ENCODE results near the gene CRYBB1. TPM values are rescaled to one million over a fixed set of nuclear protein-coding genes. Genes with fewer than 3 reads are reported as not detected.

Gene CRYBB1
- not detected in 2 replicates for total RNA-seq (2014; rRNA removed; shearing (Covaris generic))

DNA sequence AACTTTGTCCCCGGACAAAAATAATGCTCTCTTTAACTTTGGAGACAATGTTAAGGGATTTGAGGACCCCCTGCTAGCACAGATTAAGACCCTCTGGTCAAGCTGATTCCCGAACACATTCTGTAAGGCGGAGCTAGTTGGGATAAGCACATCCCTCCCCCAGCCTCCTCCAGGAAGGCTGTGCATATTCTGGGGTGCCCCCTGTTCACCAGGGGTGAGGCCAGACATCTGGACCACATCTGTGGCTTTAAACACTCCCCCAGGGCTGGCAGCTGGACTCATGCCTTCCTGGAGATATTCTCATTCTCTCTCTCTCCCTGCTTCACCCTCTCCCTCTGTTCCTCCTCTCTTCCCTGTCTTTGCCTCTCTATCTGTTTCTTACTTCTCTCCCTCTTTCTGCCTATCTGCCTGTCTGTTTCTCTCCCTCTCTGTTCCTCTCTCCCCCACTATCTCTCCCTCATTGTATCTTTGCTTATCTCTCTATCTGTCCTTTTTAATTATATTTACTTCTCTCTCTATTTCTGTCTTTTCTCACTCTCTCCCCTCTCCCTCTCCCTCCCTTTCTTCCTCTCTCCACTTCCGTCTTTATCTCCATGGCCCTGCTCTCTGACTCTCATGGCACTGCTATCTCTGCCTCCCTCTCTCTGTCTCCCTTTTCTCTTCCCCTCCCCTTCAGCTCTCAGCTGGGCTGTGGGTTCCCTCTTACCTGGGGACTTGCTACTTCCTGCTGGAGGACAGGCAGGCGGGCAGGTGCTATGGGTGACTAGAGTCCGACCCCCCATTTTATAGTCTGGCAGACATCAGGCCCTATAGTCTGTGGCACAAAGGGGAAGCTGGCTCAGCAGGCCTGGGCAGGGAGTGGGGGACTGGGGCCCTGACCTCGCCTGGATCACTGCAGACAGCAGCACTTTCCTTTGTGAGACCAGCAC, at the start of gene CRYBB1:
Gene CRYBB1, minus strand, starts transcription at position 757 of the 929 bp plus-strand sequence. CDS start 1,708 bp downstream, outside the sequence.
- no peaks in the 10 kb centered on the region for H3K27me3 ChIP-seq (replicated peaks)
- H3K36me3 ChIP-seq, result no peaks in the 10 kb centered on the region
- no peak within 1 kb of the TSS for H3K4me3 ChIP-seq
- no peaks in the 10 kb centered on the region for H3K4me1 ChIP-seq (replicated peaks)
- H3K9me3 ChIP-seq (replicated peaks), result no peaks in the 10 kb centered on the region
- H3K27ac ChIP-seq, result no peak within 1 kb of the TSS
- DNase-seq (ENCODE audit: low read depth in 1 of 2, low spot score in 2 of 2), result no peak

GRCh38 chr22:26667140-26667539, 49.3 kb upstream of the CRYBB1 start:
- Histone ChIP-seq H3K4me3 (no peak overlapping the region), H3K4me1 (replicated peaks) (peaks cover 15% of the 10 kb centered on the region)

DNA sequence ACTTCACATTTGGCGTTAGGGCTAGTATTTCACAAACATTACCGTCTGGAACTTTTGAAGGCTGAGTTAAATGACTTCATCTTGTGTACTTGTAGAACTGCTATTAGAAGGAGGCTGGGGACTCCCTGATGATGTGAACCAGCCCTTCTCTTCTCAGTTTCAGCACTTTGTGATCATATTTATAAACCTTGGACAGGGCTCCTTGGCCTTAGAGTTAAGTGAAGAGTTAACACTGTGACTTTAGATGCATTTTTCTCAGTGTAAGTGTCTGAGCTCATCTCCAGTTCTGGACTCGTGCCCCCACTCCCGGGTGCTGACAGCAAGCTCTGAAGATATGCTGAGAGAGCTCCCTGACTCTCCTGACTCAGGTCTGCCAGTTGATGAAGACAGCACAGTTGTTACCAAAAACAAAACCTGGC, 48.0 kb upstream of the CRYBB1 start:
- H3K36me3 ChIP-seq, result no peaks in the 10 kb centered on the region
- no peaks in the 10 kb centered on the region for H3K27me3 ChIP-seq (replicated peaks)
- peaks cover 17% of the 10 kb centered on the region for H3K4me1 ChIP-seq (replicated peaks)
- H3K9me3 ChIP-seq (replicated peaks), result no peaks in the 10 kb centered on the region
- no peak for DNase-seq (ENCODE audit: low read depth in 1 of 2, low spot score in 2 of 2)
- no peak overlapping the region for H3K27ac ChIP-seq
- H3K4me3 ChIP-seq, result no peak overlapping the region

More at GRCh38 chr22:26667140-26667539, 49.3 kb upstream of the CRYBB1 start:
- Histone ChIP-seq H3K27me3 (replicated peaks) (no peaks in the 10 kb centered on the region), H3K36me3 (no peaks in the 10 kb centered on the region), H3K9me3 (replicated peaks) (no peaks in the 10 kb centered on the region), H3K27ac (no peak overlapping the region)
- DNase-seq (ENCODE audit: low read depth in 1 of 2, low spot score in 2 of 2), result no peak

- Histone ChIP-seq H3K4me3 (no peak overlapping the region), H3K27me3 (replicated peaks) (peaks cover 4% of the 10 kb centered on the region), H3K4me1 (replicated peaks) (peaks cover 27% of the 10 kb centered on the region), H3K36me3 (no peaks in the 10 kb centered on the region), H3K27ac (no peak overlapping the region), H3K9me3 (replicated peaks) (no peaks in the 10 kb centered on the region)
- DNase-seq (ENCODE audit: low read depth in 1 of 2, low spot score in 2 of 2), result no peak
These were observed 45.6 kb upstream of the CRYBB1 start for GRCh38 chr22:26663374-26663923.

GRCh38 chr22:26662160-26662559, 44.3 kb upstream of the CRYBB1 start:
- Histone ChIP-seq H3K4me3 (no peak overlapping the region), H3K4me1 (replicated peaks) (peaks cover 34% of the 10 kb centered on the region), H3K27ac (no peak overlapping the region)

DNA sequence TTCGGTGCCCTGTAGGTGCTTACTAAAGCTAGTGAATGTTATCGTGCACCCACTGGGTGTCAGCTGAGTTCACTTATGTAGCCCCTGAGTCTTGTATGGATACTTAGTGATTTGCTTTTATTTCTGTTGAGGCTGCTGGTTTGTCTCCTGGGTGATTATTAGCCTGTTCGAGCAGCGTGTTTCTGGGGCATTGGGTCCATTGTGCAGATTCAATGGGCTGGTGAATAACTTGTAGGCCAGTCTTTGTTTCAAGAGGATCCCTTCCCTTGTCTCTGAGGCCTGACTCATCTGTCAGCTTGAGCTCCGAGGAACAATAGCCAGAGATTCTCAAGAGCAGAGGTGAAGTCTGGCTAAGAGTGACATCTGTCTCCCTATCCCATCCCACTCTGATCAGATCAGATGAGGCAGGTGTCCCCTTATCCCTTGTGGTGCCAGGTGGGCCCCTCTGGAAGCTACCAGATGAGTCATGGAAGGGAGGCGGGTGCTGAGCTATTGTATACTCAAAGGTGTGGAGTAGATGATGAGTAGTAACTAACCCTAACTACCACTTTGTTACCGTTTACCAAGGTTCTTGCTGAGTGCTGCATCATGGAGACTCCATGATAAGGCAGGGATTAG, 43.2 kb upstream of the CRYBB1 start:
- H3K4me1 ChIP-seq (replicated peaks), result peaks cover 36% of the 10 kb centered on the region
- no peaks in the 10 kb centered on the region for H3K9me3 ChIP-seq (replicated peaks)
- no peak overlapping the region for H3K4me3 ChIP-seq
- H3K27ac ChIP-seq, result no peak overlapping the region
- no peak for DNase-seq (ENCODE audit: low read depth in 1 of 2, low spot score in 2 of 2)
- no peaks in the 10 kb centered on the region for H3K36me3 ChIP-seq
- peaks cover 24% of the 10 kb centered on the region for H3K27me3 ChIP-seq (replicated peaks)

More at GRCh38 chr22:26662160-26662559, 44.3 kb upstream of the CRYBB1 start:
- no peak for DNase-seq (ENCODE audit: low read depth in 1 of 2, low spot score in 2 of 2)
- no peaks in the 10 kb centered on the region for H3K9me3 ChIP-seq (replicated peaks)
- H3K27me3 ChIP-seq (replicated peaks), result peaks cover 15% of the 10 kb centered on the region
- H3K36me3 ChIP-seq, result no peaks in the 10 kb centered on the region

DNA sequence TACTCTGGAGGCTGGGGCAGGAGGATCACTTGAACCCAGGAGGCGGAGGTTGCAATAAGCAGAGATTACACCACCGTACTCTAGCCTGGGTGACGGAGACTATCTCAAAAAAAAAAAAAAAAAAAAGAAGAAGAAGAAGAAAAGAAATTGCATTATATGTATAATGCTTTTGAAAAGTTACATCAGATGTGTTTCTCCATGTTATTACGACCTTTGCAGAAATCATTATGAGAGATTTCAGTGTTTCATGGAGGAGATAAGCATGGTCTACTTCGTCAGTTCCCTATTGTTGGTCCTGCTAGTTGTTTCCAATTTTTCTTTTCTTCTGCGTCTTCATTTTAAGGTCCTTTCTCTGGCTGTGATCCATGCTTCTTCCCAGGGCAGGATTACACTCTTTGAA, 42.5 kb upstream of the CRYBB1 start:
- Histone ChIP-seq H3K4me3 (no peak overlapping the region), H3K27ac (no peak overlapping the region), H3K4me1 (replicated peaks) (peaks cover 29% of the 10 kb centered on the region), H3K27me3 (replicated peaks) (peaks cover 24% of the 10 kb centered on the region), H3K36me3 (no peaks in the 10 kb centered on the region), H3K9me3 (replicated peaks) (no peaks in the 10 kb centered on the region)
- DNase-seq (ENCODE audit: low read depth in 1 of 2, low spot score in 2 of 2), result no peak

- Histone ChIP-seq H3K9me3 (replicated peaks) (no peaks in the 10 kb centered on the region), H3K27me3 (replicated peaks) (peaks cover 24% of the 10 kb centered on the region), H3K36me3 (no peaks in the 10 kb centered on the region), H3K4me3 (no peak overlapping the region), H3K27ac (no peak overlapping the region), H3K4me1 (replicated peaks) (peaks cover 26% of the 10 kb centered on the region)
- DNase-seq (ENCODE audit: low read depth in 1 of 2, low spot score in 2 of 2), result peak; percentile 54 to 83
These were observed 41.0 kb upstream of the CRYBB1 start for GRCh38 chr22:26658671-26659478.

DNA sequence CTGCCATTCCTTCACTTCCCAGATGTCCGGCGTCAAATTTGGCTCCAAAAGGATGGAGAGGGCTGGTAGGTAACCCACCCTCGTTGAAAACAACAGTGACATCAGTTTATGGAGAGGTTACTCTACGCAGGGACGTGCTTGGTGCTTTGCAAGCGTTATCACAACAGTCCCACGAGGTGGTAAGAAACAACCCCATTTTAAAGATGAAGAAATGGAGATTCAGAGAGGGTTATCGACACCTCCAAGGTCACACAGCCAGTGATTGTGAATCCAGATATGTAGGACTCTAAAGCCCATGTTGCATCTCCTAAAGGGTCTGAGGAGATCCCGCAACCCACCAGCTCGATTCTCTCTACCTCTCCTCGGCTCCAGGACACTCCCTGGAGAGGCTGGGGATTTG, 40.3 kb upstream of the CRYBB1 start:
- no peak for DNase-seq (ENCODE audit: low read depth in 1 of 2, low spot score in 2 of 2)
- no peak overlapping the region for H3K27ac ChIP-seq
- no peak overlapping the region for H3K4me3 ChIP-seq
- no peaks in the 10 kb centered on the region for H3K36me3 ChIP-seq
- peaks cover 26% of the 10 kb centered on the region for H3K4me1 ChIP-seq (replicated peaks)
- peaks cover 29% of the 10 kb centered on the region for H3K27me3 ChIP-seq (replicated peaks)
- no peaks in the 10 kb centered on the region for H3K9me3 ChIP-seq (replicated peaks)

- DNase-seq (ENCODE audit: low read depth in 1 of 2, low spot score in 2 of 2), result no peak
- no peak within 1 kb of the TSS for H3K4me3 ChIP-seq
- no peaks in the 10 kb centered on the region for H3K9me3 ChIP-seq (replicated peaks)
- no peaks in the 10 kb centered on the region for H3K36me3 ChIP-seq
- H3K27ac ChIP-seq, result no peak within 1 kb of the TSS
- H3K4me1 ChIP-seq (replicated peaks), result peaks cover 26% of the 10 kb centered on the region
- peaks cover 35% of the 10 kb centered on the region for H3K27me3 ChIP-seq (replicated peaks)
These were observed 39.3 kb upstream of the CRYBB1 start, which contains the start of gene MIAT for GRCh38 chr22:26656891-26657851. TSS of gene MIAT (plus strand) at chr22:26657588.

GRCh38 chr22:26651815-26652214, 34.0 kb upstream of the CRYBB1 start:
- Histone ChIP-seq H3K4me1 (replicated peaks) (no peaks in the 10 kb centered on the region), H3K9me3 (replicated peaks) (no peaks in the 10 kb centered on the region), H3K36me3 (no peaks in the 10 kb centered on the region), H3K27ac (no peak overlapping the region), H3K27me3 (replicated peaks) (peaks cover 31% of the 10 kb centered on the region), H3K4me3 (no peak overlapping the region)
- no peak for DNase-seq (ENCODE audit: low read depth in 1 of 2, low spot score in 2 of 2)

- H3K4me1 ChIP-seq (replicated peaks), result no peaks in the 10 kb centered on the region
- H3K27ac ChIP-seq, result no peak overlapping the region
- DNase-seq (ENCODE audit: low read depth in 1 of 2, low spot score in 2 of 2), result no peak
- H3K4me3 ChIP-seq, result no peak overlapping the region
- peaks cover 27% of the 10 kb centered on the region for H3K27me3 ChIP-seq (replicated peaks)
- no peaks in the 10 kb centered on the region for H3K9me3 ChIP-seq (replicated peaks)
- H3K36me3 ChIP-seq, result no peaks in the 10 kb centered on the region
These were observed 33.0 kb upstream of the CRYBB1 start for GRCh38 chr22:26650722-26651421.

Measured in SJSA1 (cell line).